Left lung (tissue), 8 donors: ENCODE results near the gene SPATA31C2. TPM values are rescaled to one million over a fixed set of nuclear protein-coding genes. Genes with fewer than 3 reads are reported as not detected.

Experiments
- polyA plus RNA-seq, 6 donors: library from polyadenylated mRNA; unstranded; fragments of 120-200 nt; gene quantifications; one replicate each; pipeline ENCODE4 v1.2.1, GENCODE V29; 2013; ENCODE audit not compliant: insufficient read length in 6 of 6
- total RNA-seq, 2 donors: library from RNA; stranded (reverse); fragmentation: NEBNext Ultra II Directional; extraction: Animal tissue kit (Norgen Biotek cat#: 25700); gene quantifications; one replicate each; pipeline ENCODE4 v1.2.1, GENCODE V29; 2021
- donor health status: DM: no; HTN: yes; CAD: no.
- donor health status: DM: no; HTN: no; CAD: no.

The SPATA31C2 gene
- total and polyA plus RNA-seq, 8 donors, result 0.06 TPM; not detected in 7

Other genes with a start within 250 kb of the SPATA31C2 start
- not detected for gene SPATA31C1, start 220.5 kb downstream of the SPATA31C2 start, total RNA-seq
- under 1 TPM in 2 of 6 donors, not detected in 4; 0.07 to 0.11 TPM for gene SPATA31C1, start 220.5 kb downstream of the SPATA31C2 start, polyA plus RNA-seq
- gene CDK20, start 163.9 kb downstream of the SPATA31C2 start, total RNA-seq, result 1 to 10 TPM; 7.2 to 7.8 TPM
- gene CDK20, start 163.9 kb downstream of the SPATA31C2 start, polyA plus RNA-seq, result 10 to 100 TPM; 12.8 to 19.3 (median 15.5) TPM
- gene SPIN1, start 250.0 kb upstream of the SPATA31C2 start, total RNA-seq, result 10 to 100 TPM; 56.1 to 71.6 TPM
- 100 to 1,000 TPM; 133 to 171 (median 156) TPM for gene SPIN1, start 250.0 kb upstream of the SPATA31C2 start, polyA plus RNA-seq